IMR-90 (cell line): ENCODE measurements around the gene SUCLA2. TPM values are rescaled to one million over a fixed set of nuclear protein-coding genes. Genes with fewer than 3 reads are reported as not detected.

Experiments used
- ATAC-seq: fragments of 200-7000 bp; cut with Tn5 transposase; 2 replicates; pipeline ENCODE4 v1.9.1; 2020; ENCODE audit warnings: low read depth, mild to moderate bottlenecking, moderate library complexity
- BruUV-seq: library from RNA; stranded (reverse); fragments of 400-500 nt; replicated peaks from 2 replicates; lab custom pipeline; 2021; lab: Mats Ljungman, UMichigan
- CTCF ChIA-PET: fragments of 300-600 bp; formaldehyde crosslinking; extraction: SDS; loops from one replicate; lab custom pipeline; 2021; ENCODE audit warnings: antibody characterized with exemption; lab: Yijun Ruan, JAX
- POLR2A ChIA-PET: fragments of 300-600 bp; sonication (Branson Sonifier 250); formaldehyde crosslinking; loops from one replicate; lab custom pipeline; 2022; ENCODE audit warnings: antibody characterized with exemption; ENCODE audit not compliant: unreplicated experiment; lab: Charles Lee
- DNase-seq: peaks from one replicate; pipeline ENCODE4 v3.0.0; 2013
- H2AFZ ChIP-seq: replicated peaks from 2 replicates; pipeline ENCODE3; 2013; ENCODE audit warnings: low read length, mild to moderate bottlenecking; ENCODE audit not compliant: poor library complexity
- H2AK5ac ChIP-seq: 2 replicates; pipeline ENCODE4 v1.6.1; 2013; ENCODE audit warnings: low read depth, low read length, inconsistent platforms
- H2AK9ac ChIP-seq: replicated peaks from 2 replicates; pipeline ENCODE3; 2013; ENCODE audit warnings: mild to moderate bottlenecking, low read depth, low read length, moderate library complexity; ENCODE audit not compliant: poor library complexity
- H2BK120ac ChIP-seq: 2 replicates; pipeline ENCODE4 v1.6.1; 2013; ENCODE audit warnings: low read depth, low read length, inconsistent platforms
- H2BK15ac ChIP-seq: 3 replicates; pipeline ENCODE4 v1.6.1; 2013; ENCODE audit warnings: low read depth, low read length, inconsistent platforms
- H2BK20ac ChIP-seq: 2 replicates; pipeline ENCODE4 v1.6.1; 2013; ENCODE audit warnings: low read depth, mild to moderate bottlenecking, inconsistent platforms, low read length, moderate library complexity
- H2BK5ac ChIP-seq: 2 replicates; pipeline ENCODE4 v1.6.1; 2013; ENCODE audit warnings: mild to moderate bottlenecking, low read depth, low read length, inconsistent platforms; ENCODE audit not compliant: poor library complexity, severe bottlenecking
- H3K14ac ChIP-seq: replicated peaks from 2 replicates; pipeline ENCODE4 v1.6.1; 2013; ENCODE audit warnings: low read depth, low read length, inconsistent platforms
- H3K18ac ChIP-seq: 2 replicates; pipeline ENCODE4 v1.6.1; 2013; ENCODE audit warnings: low read depth, low read length, control low read depth
- H3K23ac ChIP-seq: 2 replicates; pipeline ENCODE4 v1.6.1; 2013; ENCODE audit warnings: low read depth, low read length, inconsistent platforms
- H3K27ac ChIP-seq: 2 replicates; pipeline ENCODE4 v1.5.1; 2013; ENCODE audit warnings: mild to moderate bottlenecking, control low read depth, low read length; ENCODE audit not compliant: insufficient read depth
- H3K27me3 ChIP-seq: 2 replicates; pipeline ENCODE4 v1.6.1; 2013; ENCODE audit warnings: low read length; ENCODE audit not compliant: control insufficient read depth, insufficient read depth
- H3K36me3 ChIP-seq: 2 replicates; pipeline ENCODE4 v1.6.1; 2013; ENCODE audit warnings: low read length, mixed read lengths; ENCODE audit not compliant: control insufficient read depth, insufficient read depth
- H3K4ac ChIP-seq: 2 replicates; pipeline ENCODE4 v1.6.1; 2013; ENCODE audit warnings: low read depth, low read length, inconsistent platforms
- H3K4me1 ChIP-seq: 2 replicates; pipeline ENCODE4 v1.6.1; 2013; ENCODE audit warnings: low read length, mixed read lengths; ENCODE audit not compliant: control insufficient read depth, insufficient read depth
- H3K4me2 ChIP-seq: 2 replicates; pipeline ENCODE4 v1.6.1; 2013; ENCODE audit warnings: low read depth, mild to moderate bottlenecking, control low read depth, low read length, moderate library complexity
- H3K4me3 ChIP-seq: 2 replicates; pipeline ENCODE4 v1.5.1; 2013; ENCODE audit warnings: low read depth, mild to moderate bottlenecking, control low read depth, low read length, moderate library complexity; ENCODE audit not compliant: insufficient read depth
- H3K56ac ChIP-seq: 2 replicates; pipeline ENCODE4 v1.6.1; 2013; ENCODE audit warnings: low read length, inconsistent platforms; ENCODE audit not compliant: insufficient read depth; ENCODE audit errors: extremely low read depth
- H3K79me1 ChIP-seq, 2 experiments: 2 replicates each; pipeline ENCODE4 v1.6.1; 2013; ENCODE audit warnings: low read length in 2 of 2, inconsistent platforms in 1 of 2, low read depth in 1 of 2
- H3K9ac ChIP-seq: 2 replicates; pipeline ENCODE4 v1.6.1; 2013; ENCODE audit warnings: low read depth, low read length, control low read depth
- H3K9me1 ChIP-seq: 2 replicates; pipeline ENCODE4 v1.6.1; 2013; ENCODE audit warnings: low read length, inconsistent platforms; ENCODE audit not compliant: insufficient read depth
- H3K9me3 ChIP-seq: 2 replicates; pipeline ENCODE4 v1.6.1; 2013; ENCODE audit warnings: low read length; ENCODE audit not compliant: control insufficient read depth, insufficient read depth
- H4K20me1 ChIP-seq: 2 replicates; pipeline ENCODE4 v1.6.1; 2013; ENCODE audit warnings: low read length, inconsistent platforms; ENCODE audit not compliant: insufficient read depth
- H4K5ac ChIP-seq: 2 replicates; pipeline ENCODE4 v1.6.1; 2013; ENCODE audit warnings: mild to moderate bottlenecking, low read depth, low read length, control low read depth
- H4K8ac ChIP-seq, 2 experiments: 2 replicates each; pipeline ENCODE4 v1.6.1; 2013; ENCODE audit warnings: low read depth in 2 of 2, low read length in 2 of 2, control low read depth in 1 of 2, inconsistent platforms in 1 of 2
- H4K91ac ChIP-seq: 2 replicates; pipeline ENCODE4 v1.6.1; 2013; ENCODE audit warnings: low read depth, low read length, inconsistent platforms; ENCODE audit not compliant: insufficient read depth
- BHLHE40 ChIP-seq: fragments of 150-350 bp; IDR thresholded peaks from 2 replicates; pipeline ENCODE4 v1.6.1; 2016; ENCODE audit warnings: mild to moderate bottlenecking, low read depth, low read length
- CEBPB ChIP-seq: IDR thresholded peaks from 2 replicates; pipeline ENCODE4 v1.6.1; 2012; ENCODE audit warnings: low read depth, low read length, improper control_type of control experiment
- CHD1 ChIP-seq: IDR thresholded peaks from 2 replicates; pipeline ENCODE4 v1.6.1; 2012; ENCODE audit warnings: low read depth, low read length, improper control_type of control experiment
- FOS ChIP-seq: fragments of 150-350 bp; IDR thresholded peaks from 2 replicates; pipeline ENCODE4 v1.6.1; 2016; ENCODE audit warnings: low read depth, low read length
- MAFK ChIP-seq: IDR thresholded peaks from 2 replicates; pipeline ENCODE4 v1.6.1; 2012; ENCODE audit warnings: low read depth, low read length, improper control_type of control experiment
- MAZ ChIP-seq: IDR thresholded peaks from 2 replicates; pipeline ENCODE4 v1.6.1; 2012; ENCODE audit warnings: low read depth, mild to moderate bottlenecking, low read length, improper control_type of control experiment, moderate library complexity, borderline replicate concordance
- MXI1 ChIP-seq: IDR thresholded peaks from 2 replicates; pipeline ENCODE4 v1.6.1; 2012; ENCODE audit warnings: low read depth, mild to moderate bottlenecking, low read length, moderate library complexity, borderline replicate concordance
- NFE2L2 ChIP-seq: fragments of 150-350 bp; IDR thresholded peaks from 2 replicates; pipeline ENCODE4 v1.6.1; 2016; ENCODE audit warnings: low read depth, mild to moderate bottlenecking, low read length
- POLR2A ChIP-seq: IDR thresholded peaks from 2 replicates; pipeline ENCODE4 v1.6.1; 2012; ENCODE audit warnings: mild to moderate bottlenecking, low read depth, low read length
- RAD21 ChIP-seq: IDR thresholded peaks from 2 replicates; pipeline ENCODE4 v1.6.1; 2012; ENCODE audit warnings: low read length, improper control_type of control experiment
- RCOR1 ChIP-seq: IDR thresholded peaks from 2 replicates; pipeline ENCODE4 v1.6.1; 2012; ENCODE audit warnings: mild to moderate bottlenecking, low read length, improper control_type of control experiment; ENCODE audit not compliant: insufficient replicate concordance
- RFX5 ChIP-seq: IDR thresholded peaks from 2 replicates; pipeline ENCODE4 v1.8.0; 2012; ENCODE audit warnings: low read depth, mild to moderate bottlenecking, low read length, moderate library complexity
- SMC3 ChIP-seq: fragments of 150-350 bp; IDR thresholded peaks from 2 replicates; pipeline ENCODE4 v1.6.1; 2016; ENCODE audit warnings: low read depth, mild to moderate bottlenecking, antibody characterized with exemption, low read length, moderate library complexity
- WGBS, 2 experiments: methylation state at CpG; one replicate each; pipeline versions ENCODE4 v1.1.5 to v1.1.7; 2013; ENCODE audit warnings: missing lambda C conversion rate in 2 of 2; ENCODE audit not compliant: insufficient read length in 1 of 2; ENCODE audit errors: extremely low coverage in 2 of 2; 5-methylcytosine and 5-hydroxymethylcytosine counted together
- dilution Hi-C: fragments of 300-500 bp; cut with HindIII; formaldehyde crosslinking; loops from one replicate; pipeline ENCODE4 v1.14.3; 2018; ENCODE audit warnings: low sequenced_read_pairs; ENCODE audit not compliant: unreplicated experiment
- in situ Hi-C: fragments of 300-500 bp; cut with MboI; formaldehyde crosslinking; loops from 3 replicates; pipeline ENCODE4 v1.14.3; 2019; ENCODE audit warnings: low sequenced_read_pairs, inconsistent platforms, mixed read lengths
- intact Hi-C: fragments of 100-400 bp; cut with micrococcal nuclease; formaldehyde crosslinking; loops from 2 replicates; pipeline ENCODE4 v1.10.0; 2022
- polyA plus RNA-seq, 3 experiments: library from polyadenylated mRNA; depleted of rRNA; stranded (reverse); fragments of >200 nt; gene quantifications; 2 replicates each; pipeline ENCODE4 v1.2.3, GENCODE V29; 2012; ENCODE audit warnings: low replicate concordance in 1 of 3
- total RNA-seq: library from RNA; depleted of rRNA; stranded (reverse); fragments of >200 nt; gene quantifications from 2 replicates; pipeline ENCODE4 v1.2.3, GENCODE V29; 2012
- TF ChIP-seq, protein P1 (sequence below): fragments of 150-350 bp; IDR thresholded peaks from 2 replicates; pipeline ENCODE4 v1.6.1; 2017; ENCODE audit warnings: mild to moderate bottlenecking, antibody characterized with exemption, low read length, low read depth
- TF ChIP-seq, protein P2 (sequence below): fragments of 150-350 bp; IDR thresholded peaks from 2 replicates; pipeline ENCODE4 v1.6.1; 2016; ENCODE audit warnings: low read depth, mild to moderate bottlenecking, low read length, moderate library complexity, borderline replicate concordance

The SUCLA2 gene
- total and polyA plus RNA-seq, 2 of the 4 experiments (the other 2 are of a cell fraction) = 31.5 to 36.1 TPM

DNA sequence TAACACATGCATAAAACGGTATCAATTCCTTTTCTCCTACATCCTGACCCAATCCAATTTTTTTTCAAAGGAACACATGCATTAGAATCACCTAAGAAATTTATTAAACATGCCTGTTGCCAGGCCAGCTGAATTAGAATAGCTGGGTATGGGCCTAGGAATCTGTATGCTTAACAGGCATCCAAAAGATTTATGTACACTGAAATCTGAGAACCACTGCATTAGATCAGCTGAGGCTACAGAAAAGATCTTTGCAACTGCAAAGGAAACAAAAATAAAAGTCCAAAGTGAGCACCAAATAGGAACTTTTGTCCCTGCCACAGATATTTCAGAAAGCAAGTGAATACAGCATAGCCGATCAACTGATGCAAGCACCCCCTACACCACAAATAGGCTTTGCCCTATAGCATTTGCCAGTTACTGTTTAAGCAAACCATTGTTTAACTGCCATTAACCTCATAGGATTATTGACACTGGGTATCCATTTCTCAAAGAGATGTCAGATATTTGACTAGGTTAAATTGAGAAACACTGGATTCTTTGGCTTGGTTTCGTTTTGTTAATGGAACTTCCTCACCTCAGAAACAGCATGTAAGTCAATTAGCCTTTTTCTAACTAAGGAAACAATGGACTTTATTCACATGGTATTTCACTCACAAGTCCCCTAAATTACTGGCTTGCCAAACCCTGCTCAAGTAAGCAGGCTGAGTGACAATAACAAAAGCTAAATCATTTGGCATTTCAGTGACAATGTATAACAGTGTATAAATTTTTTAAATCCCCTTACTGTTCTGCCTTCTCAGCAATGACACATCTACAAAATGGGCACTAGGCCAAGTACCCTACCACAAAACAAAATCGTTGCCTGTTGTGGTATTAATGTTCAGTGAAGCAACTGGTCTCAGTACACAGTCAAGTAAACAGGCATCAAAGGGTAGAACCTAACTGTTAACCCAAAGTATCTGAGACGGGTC is 67.8 kb downstream of the SUCLA2 start:
- POLR2A ChIA-PET = no interaction called here
- H4K91ac ChIP-seq = no peak overlapping the region
- H3K9ac ChIP-seq = no peak overlapping the region
- ATAC-seq (no peak), DNase-seq (peak; percentile 17)
- H3K18ac ChIP-seq = no peak overlapping the region
- no peaks in the 10 kb centered on the region for H3K36me3 ChIP-seq
- no TSS peak for BruUV-seq
- H3K9me1 ChIP-seq = no peaks in the 10 kb centered on the region; the same call in 1 of the 2 replicates
- H4K8ac ChIP-seq = no peak overlapping the region
- no peak overlapping the region for H2AFZ ChIP-seq
- no peak overlapping the region for H2AK5ac ChIP-seq
- no peak overlapping the region for H3K56ac ChIP-seq
- no peak overlapping the region for H3K4ac ChIP-seq
- intact Hi-C loops (no loop called here), dilution Hi-C loops (no loop called here), in situ Hi-C loops (no loop called here)
- H3K27me3 ChIP-seq = no peaks in the 10 kb centered on the region
- H3K4me1 ChIP-seq = no peaks in the 10 kb centered on the region; the same call in 1 of the 2 replicates
- no peak overlapping the region for H2AK9ac ChIP-seq
- H4K5ac ChIP-seq = no peak overlapping the region
- no peak overlapping the region for H3K4me3 ChIP-seq
- peaks cover 2% of the 10 kb centered on the region; the same call in 1 of the 2 replicates for H3K9me3 ChIP-seq
- no peak overlapping the region for H2BK15ac ChIP-seq
- no peak overlapping the region for H2BK120ac ChIP-seq
- CTCF ChIA-PET = no interaction called here
- no peak overlapping the region for H3K23ac ChIP-seq
- no peak overlapping the region for H3K27ac ChIP-seq
- 67% methylated on average over 2 of the region's 5 CpGs; no CpG with 5 or more reads in 1 of the 2 experiments for WGBS, 2 experiments
- no peaks in the 10 kb centered on the region for H3K79me1 ChIP-seq
- H2BK5ac ChIP-seq = no peak overlapping the region
- no peaks in the 10 kb centered on the region for H4K20me1 ChIP-seq
- H3K4me2 ChIP-seq = no peak overlapping the region
- no peak overlapping the region for H2BK20ac ChIP-seq
- H3K14ac ChIP-seq = no peak overlapping the region; the same call in 1 of the 2 replicates
- no peak for TF ChIP-seq CEBPB
- TF ChIP-seq, protein P1, sequence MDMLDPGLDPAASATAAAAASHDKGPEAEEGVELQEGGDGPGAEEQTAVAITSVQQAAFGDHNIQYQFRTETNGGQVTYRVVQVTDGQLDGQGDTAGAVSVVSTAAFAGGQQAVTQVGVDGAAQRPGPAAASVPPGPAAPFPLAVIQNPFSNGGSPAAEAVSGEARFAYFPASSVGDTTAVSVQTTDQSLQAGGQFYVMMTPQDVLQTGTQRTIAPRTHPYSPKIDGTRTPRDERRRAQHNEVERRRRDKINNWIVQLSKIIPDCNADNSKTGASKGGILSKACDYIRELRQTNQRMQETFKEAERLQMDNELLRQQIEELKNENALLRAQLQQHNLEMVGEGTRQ = no peak
- TF ChIP-seq RFX5 = no peak
- no peak for TF ChIP-seq SMC3
- no peak for TF ChIP-seq NFE2L2
- TF ChIP-seq POLR2A = no peak
- TF ChIP-seq CHD1 = no peak
- no peak for TF ChIP-seq RAD21
- TF ChIP-seq MAZ = no peak
- no peak for TF ChIP-seq BHLHE40
- no peak for TF ChIP-seq RCOR1
- no peak for TF ChIP-seq MXI1
- TF ChIP-seq, protein P2, sequence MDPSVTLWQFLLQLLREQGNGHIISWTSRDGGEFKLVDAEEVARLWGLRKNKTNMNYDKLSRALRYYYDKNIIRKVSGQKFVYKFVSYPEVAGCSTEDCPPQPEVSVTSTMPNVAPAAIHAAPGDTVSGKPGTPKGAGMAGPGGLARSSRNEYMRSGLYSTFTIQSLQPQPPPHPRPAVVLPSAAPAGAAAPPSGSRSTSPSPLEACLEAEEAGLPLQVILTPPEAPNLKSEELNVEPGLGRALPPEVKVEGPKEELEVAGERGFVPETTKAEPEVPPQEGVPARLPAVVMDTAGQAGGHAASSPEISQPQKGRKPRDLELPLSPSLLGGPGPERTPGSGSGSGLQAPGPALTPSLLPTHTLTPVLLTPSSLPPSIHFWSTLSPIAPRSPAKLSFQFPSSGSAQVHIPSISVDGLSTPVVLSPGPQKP = no peak
- TF ChIP-seq MAFK = no peak
- no peak for TF ChIP-seq FOS
